Testis (tissue), 2 donors: ENCODE results near the gene RSPO4.

Experiments used
- POLR2A ChIP-seq: fragments of 450-650 bp; IDR thresholded peaks from one replicate; pipeline ENCODE4 v1.6.1; 2017; ENCODE audit warnings: antibody characterized with exemption, mild to moderate bottlenecking, moderate library complexity
- TF ChIP-seq, protein P1 (sequence below), 3 experiments: fragments of 450-650 bp in 2 of 3; fragments of 200-600 bp in 1 of 3; sonication (generic) in 1 of 3; IDR thresholded peaks; one replicate each; pipeline ENCODE4 v1.5.1; 2016 to 2019; ENCODE audit warnings: antibody characterized with exemption in 3 of 3, mild to moderate bottlenecking in 2 of 3, moderate library complexity in 1 of 3

DNA sequence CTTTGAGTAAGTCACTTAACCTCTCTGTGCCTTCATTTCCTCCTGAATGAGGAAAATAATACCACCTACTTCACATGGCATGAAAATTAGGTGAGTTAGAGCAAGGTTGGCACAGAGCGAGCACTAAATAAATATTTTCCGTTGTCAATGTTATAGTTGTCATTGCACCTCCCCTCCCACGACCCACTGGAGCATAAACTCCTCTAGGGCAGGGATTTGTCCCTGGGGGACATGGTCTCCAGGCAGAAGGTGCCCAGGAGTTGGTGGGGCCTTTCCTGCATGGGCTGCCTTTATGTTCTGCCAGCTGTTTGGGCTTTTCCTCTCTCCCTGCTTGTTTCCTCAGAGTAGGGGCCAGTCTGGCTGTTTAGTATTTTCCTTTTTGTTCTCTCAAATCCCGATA is 84.7 kb downstream of the RSPO4 start:
- TF ChIP-seq, protein P1, sequence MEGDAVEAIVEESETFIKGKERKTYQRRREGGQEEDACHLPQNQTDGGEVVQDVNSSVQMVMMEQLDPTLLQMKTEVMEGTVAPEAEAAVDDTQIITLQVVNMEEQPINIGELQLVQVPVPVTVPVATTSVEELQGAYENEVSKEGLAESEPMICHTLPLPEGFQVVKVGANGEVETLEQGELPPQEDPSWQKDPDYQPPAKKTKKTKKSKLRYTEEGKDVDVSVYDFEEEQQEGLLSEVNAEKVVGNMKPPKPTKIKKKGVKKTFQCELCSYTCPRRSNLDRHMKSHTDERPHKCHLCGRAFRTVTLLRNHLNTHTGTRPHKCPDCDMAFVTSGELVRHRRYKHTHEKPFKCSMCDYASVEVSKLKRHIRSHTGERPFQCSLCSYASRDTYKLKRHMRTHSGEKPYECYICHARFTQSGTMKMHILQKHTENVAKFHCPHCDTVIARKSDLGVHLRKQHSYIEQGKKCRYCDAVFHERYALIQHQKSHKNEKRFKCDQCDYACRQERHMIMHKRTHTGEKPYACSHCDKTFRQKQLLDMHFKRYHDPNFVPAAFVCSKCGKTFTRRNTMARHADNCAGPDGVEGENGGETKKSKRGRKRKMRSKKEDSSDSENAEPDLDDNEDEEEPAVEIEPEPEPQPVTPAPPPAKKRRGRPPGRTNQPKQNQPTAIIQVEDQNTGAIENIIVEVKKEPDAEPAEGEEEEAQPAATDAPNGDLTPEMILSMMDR (IDR thresholded peaks at IDR 0.05) = no peak
- no peak for TF ChIP-seq POLR2A
